HCT116 (cell line): ENCODE results near the gene RBM47. TPM values are rescaled to one million over a fixed set of nuclear protein-coding genes. Genes with fewer than 3 reads are reported as not detected.

Source experiments
- ATAC-seq: fragments of 200-7000 bp; cut with Tn5 transposase; 2 replicates; pipeline ENCODE4 v1.9.1; 2020; ENCODE audit warnings: mild to moderate bottlenecking, moderate library complexity
- BruUV-seq: library from RNA; stranded (reverse); fragments of 400-500 nt; replicated peaks from 2 replicates; lab custom pipeline; 2021; lab: Mats Ljungman, UMichigan
- CTCF ChIA-PET: fragments of 300-600 bp; sonication (Branson Sonifier 250); formaldehyde crosslinking; loops from one replicate; lab custom pipeline; 2021; ENCODE audit warnings: antibody characterized with exemption; lab: Charles Lee
- POLR2A ChIA-PET: fragments of 300-600, 350-600 bp; sonication (Branson Sonifier 250); formaldehyde crosslinking; loops from one replicate; lab custom pipeline; 2021; ENCODE audit warnings: antibody characterized with exemption; lab: Charles Lee
- RAD21 ChIA-PET, 2 experiments: fragments of 300-600 bp; sonication (Branson Sonifier 250); formaldehyde crosslinking; loops; one replicate each; lab custom pipeline; 2023; ENCODE audit warnings: low total read pairs in 2 of 2; ENCODE audit not compliant: uncharacterized antibody in 2 of 2, unreplicated experiment in 2 of 2, low non-redundant PET in 1 of 2; lab: Charles Lee
- DNase-seq: peaks from one replicate; pipeline ENCODE4 v3.0.0-alpha.2; 2010; ENCODE audit warnings: low read depth, low spot score
- H2AFZ ChIP-seq: fragments of 200-600 bp; shearing (Covaris generic), sonication (generic); 2 replicates; pipeline ENCODE4 v1.6.1; 2017; ENCODE audit warnings: low read depth, mixed run types, mixed read lengths, antibody characterized with exemption, low read length; ENCODE audit not compliant: poor library complexity, severe bottlenecking
- H3K27ac ChIP-seq: 2 replicates; pipeline ENCODE4 v1.5.1; 2012; ENCODE audit warnings: low read depth, low read length
- H3K27me3 ChIP-seq: fragments of 200-600 bp; sonication (generic); 2 replicates; pipeline ENCODE4 v1.6.1; 2016; ENCODE audit warnings: mixed run types, low read length, mixed read lengths; ENCODE audit not compliant: insufficient read depth
- H3K36me3 ChIP-seq, 2 experiments: fragments of 200-500 bp in 1 of 2; fragments of 200-600 bp in 1 of 2; sonication (Bioruptor generic) in 1 of 2; sonication (generic) in 1 of 2; 2 replicates each; pipeline versions ENCODE4 v1.5.1 to v1.6.1; 2014 to 2016; ENCODE audit warnings: low read length in 2 of 2, inconsistent platforms in 1 of 2, mixed read lengths in 1 of 2, mixed run types in 1 of 2; ENCODE audit not compliant: insufficient read depth in 2 of 2, control insufficient read depth in 1 of 2
- H3K4me1 ChIP-seq, 2 experiments: fragments of 200-600 bp in 1 of 2; sonication (generic) in 1 of 2; 2 replicates each; pipeline versions ENCODE4 v1.5.1 to v1.6.1; 2012 to 2017; ENCODE audit warnings: low read length in 2 of 2, inconsistent platforms in 1 of 2, mild to moderate bottlenecking in 1 of 2, mixed read lengths in 1 of 2, mixed run types in 1 of 2, moderate library complexity in 1 of 2; ENCODE audit not compliant: insufficient read depth in 2 of 2, control insufficient read depth in 1 of 2
- H3K4me2 ChIP-seq: fragments of 200-600 bp; sonication (generic); 2 replicates; pipeline ENCODE4 v1.6.1; 2017; ENCODE audit warnings: mixed run types, low read length, mixed read lengths
- H3K4me3 ChIP-seq, 2 experiments: fragments of 200-600 bp in 1 of 2; sonication (generic) in 1 of 2; replicated peaks in 1 of 2; 2 replicates each; pipeline ENCODE4 v1.5.1; 2011 to 2016; ENCODE audit warnings: low read length in 2 of 2, control low read depth in 1 of 2, low read depth in 1 of 2, mild to moderate bottlenecking in 1 of 2, mixed read lengths in 1 of 2, mixed run types in 1 of 2
- H3K79me2 ChIP-seq: fragments of 200-600 bp; sonication (generic); 2 replicates; pipeline ENCODE4 v1.6.1; 2017; ENCODE audit warnings: mild to moderate bottlenecking, mixed run types, low read length, moderate library complexity, mixed read lengths; ENCODE audit not compliant: insufficient read depth
- H3K9ac ChIP-seq: fragments of 200-600 bp; sonication (generic); 2 replicates; pipeline ENCODE4 v1.6.1; 2016; ENCODE audit warnings: low read length, mixed read lengths
- H3K9me2 ChIP-seq: fragments of 200-600 bp; sonication (generic), shearing (Covaris generic); 2 replicates; pipeline ENCODE4 v1.6.1; 2017; ENCODE audit warnings: mixed run types, mild to moderate bottlenecking, moderate library complexity; ENCODE audit not compliant: insufficient read depth
- H3K9me3 ChIP-seq, 2 experiments: fragments of 200-500 bp in 1 of 2; fragments of 200-600 bp in 1 of 2; sonication (Bioruptor generic) in 1 of 2; sonication (generic) in 1 of 2; 2 replicates each; pipeline ENCODE4 v1.6.1; 2014 to 2017; ENCODE audit warnings: low read length in 2 of 2, mixed read lengths in 2 of 2, inconsistent platforms in 1 of 2, low read depth in 1 of 2, mild to moderate bottlenecking in 1 of 2, mixed run types in 1 of 2, moderate library complexity in 1 of 2; ENCODE audit not compliant: control insufficient read depth in 1 of 2, insufficient read depth in 1 of 2
- H4K20me1 ChIP-seq: fragments of 200-600 bp; sonication (generic), shearing (Covaris generic); 2 replicates; pipeline ENCODE4 v1.6.1; 2017; ENCODE audit warnings: mixed run types, mild to moderate bottlenecking, moderate library complexity; ENCODE audit not compliant: insufficient read depth
- ATF3 ChIP-seq: IDR thresholded peaks from 2 replicates; pipeline ENCODE4 v1.6.1; 2012
- CBX3 ChIP-seq: IDR thresholded peaks from 2 replicates; pipeline ENCODE4 v1.6.1; 2012; ENCODE audit warnings: low read depth
- CEBPB ChIP-seq: IDR thresholded peaks from 2 replicates; pipeline ENCODE4 v1.6.1; 2012; ENCODE audit warnings: low read depth
- ELF1 ChIP-seq: IDR thresholded peaks from 2 replicates; pipeline ENCODE4 v1.6.1; 2012; ENCODE audit warnings: low read depth, borderline replicate concordance
- EZH2 ChIP-seq: fragments of 200-600 bp; sonication (generic); IDR thresholded peaks from 2 replicates; pipeline ENCODE4 v1.6.1; 2017; ENCODE audit warnings: antibody characterized with exemption, mixed run types
- SRF ChIP-seq: IDR thresholded peaks from 2 replicates; pipeline ENCODE4 v1.6.1; 2012; ENCODE audit warnings: low read depth
- YY1 ChIP-seq: IDR thresholded peaks from 2 replicates; pipeline ENCODE4 v1.6.1; 2011; ENCODE audit warnings: low read length, low read depth, moderate library complexity, mild to moderate bottlenecking; ENCODE audit not compliant: insufficient replicate concordance; ENCODE audit errors: extremely low read depth
- ZBTB33 ChIP-seq: IDR thresholded peaks from 2 replicates; pipeline ENCODE4 v1.6.1; 2011; ENCODE audit warnings: mild to moderate bottlenecking, low read length, moderate library complexity; ENCODE audit not compliant: insufficient replicate concordance; ENCODE audit errors: extremely low read depth
- ZNF274 ChIP-seq: fragments of 200-500 bp; sonication (Bioruptor generic); IDR thresholded peaks from 2 replicates; pipeline ENCODE4 v1.6.1; 2014; ENCODE audit warnings: mild to moderate bottlenecking, low read depth, low read length, inconsistent platforms
- intact Hi-C: fragments of 100-400 bp; cut with micrococcal nuclease; formaldehyde crosslinking; loops from 2 replicates; pipeline ENCODE4 v1.10.0; 2022
- total RNA-seq: library from RNA; stranded (reverse); gene quantifications from one replicate; pipeline ENCODE4 v1.2.1, GENCODE V29; 2021; ENCODE audit not compliant: unreplicated experiment
- TF ChIP-seq, protein P1 (sequence below): IDR thresholded peaks from 2 replicates; pipeline ENCODE4 v1.6.1; 2012
- TF ChIP-seq, protein P2 (sequence below), 3 experiments: fragments of 200-600 bp in 1 of 3; sonication (generic) in 1 of 3; IDR thresholded peaks in 2 of 3; conservative IDR thresholded peaks in 1 of 3; 2 replicates each; pipeline ENCODE4 v1.5.1; 2012 to 2017; ENCODE audit warnings: low read depth in 2 of 3, low read length in 2 of 3, antibody characterized with exemption in 1 of 3, borderline replicate concordance in 1 of 3, control low read depth in 1 of 3, mild to moderate bottlenecking in 1 of 3, mixed read lengths in 1 of 3, mixed run types in 1 of 3, moderate library complexity in 1 of 3; ENCODE audit not compliant: insufficient read depth in 1 of 3

Gene RBM47
- total RNA-seq, 1 experiment from 2014 or later: 22.2 TPM

DNA sequence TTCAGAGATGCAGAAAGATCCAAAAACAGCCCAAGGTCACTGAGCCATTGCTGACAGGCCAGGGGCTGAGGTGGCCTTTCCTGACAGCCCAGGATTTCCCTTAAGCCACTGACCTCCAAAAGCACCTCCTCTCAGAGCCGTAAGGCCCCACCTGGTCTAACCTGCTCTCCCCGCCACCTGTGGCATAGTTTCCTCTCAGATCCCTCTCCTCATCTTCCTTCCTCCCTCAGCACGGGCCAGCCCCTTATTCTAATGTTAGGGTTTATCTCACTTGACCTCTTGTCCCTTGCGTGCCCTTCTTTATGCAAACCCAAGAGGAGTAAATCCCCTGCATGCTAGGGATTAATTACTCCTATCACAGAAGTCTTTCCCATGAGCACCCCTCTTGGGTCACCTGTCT is 113.0 kb downstream of the RBM47 start:
- H3K79me2 ChIP-seq: no peaks in the 10 kb centered on the region
- CTCF ChIA-PET: no interaction called here
- intact Hi-C loops: loop anchor here (10.0 kb wide), 1 partner anchor 462 kb away; the partner anchor contains the start of gene N4BP2
- DNase-seq: no peak
- H4K20me1 ChIP-seq: no peaks in the 10 kb centered on the region
- no peak overlapping the region for H3K4me2 ChIP-seq
- no peak overlapping the region for H3K9ac ChIP-seq
- no peak overlapping the region for H3K27ac ChIP-seq
- no peaks in the 10 kb centered on the region for H3K9me2 ChIP-seq
- H3K36me3 ChIP-seq: no peaks in the 10 kb centered on the region
- no peak overlapping the region for H3K4me3 ChIP-seq
- H3K27me3 ChIP-seq: no peaks in the 10 kb centered on the region
- no peak overlapping the region for H2AFZ ChIP-seq
- TF ChIP-seq SRF: no peak
- TF ChIP-seq EZH2: no peak
- no peak for TF ChIP-seq ELF1
- TF ChIP-seq, protein P1, sequence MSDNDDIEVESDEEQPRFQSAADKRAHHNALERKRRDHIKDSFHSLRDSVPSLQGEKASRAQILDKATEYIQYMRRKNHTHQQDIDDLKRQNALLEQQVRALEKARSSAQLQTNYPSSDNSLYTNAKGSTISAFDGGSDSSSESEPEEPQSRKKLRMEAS: no peak
- no peak for TF ChIP-seq ATF3
- TF ChIP-seq, protein P2, sequence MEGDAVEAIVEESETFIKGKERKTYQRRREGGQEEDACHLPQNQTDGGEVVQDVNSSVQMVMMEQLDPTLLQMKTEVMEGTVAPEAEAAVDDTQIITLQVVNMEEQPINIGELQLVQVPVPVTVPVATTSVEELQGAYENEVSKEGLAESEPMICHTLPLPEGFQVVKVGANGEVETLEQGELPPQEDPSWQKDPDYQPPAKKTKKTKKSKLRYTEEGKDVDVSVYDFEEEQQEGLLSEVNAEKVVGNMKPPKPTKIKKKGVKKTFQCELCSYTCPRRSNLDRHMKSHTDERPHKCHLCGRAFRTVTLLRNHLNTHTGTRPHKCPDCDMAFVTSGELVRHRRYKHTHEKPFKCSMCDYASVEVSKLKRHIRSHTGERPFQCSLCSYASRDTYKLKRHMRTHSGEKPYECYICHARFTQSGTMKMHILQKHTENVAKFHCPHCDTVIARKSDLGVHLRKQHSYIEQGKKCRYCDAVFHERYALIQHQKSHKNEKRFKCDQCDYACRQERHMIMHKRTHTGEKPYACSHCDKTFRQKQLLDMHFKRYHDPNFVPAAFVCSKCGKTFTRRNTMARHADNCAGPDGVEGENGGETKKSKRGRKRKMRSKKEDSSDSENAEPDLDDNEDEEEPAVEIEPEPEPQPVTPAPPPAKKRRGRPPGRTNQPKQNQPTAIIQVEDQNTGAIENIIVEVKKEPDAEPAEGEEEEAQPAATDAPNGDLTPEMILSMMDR (IDR thresholded peaks at IDR 0.05 in 2 of 3, conservative IDR thresholded peaks at IDR 0.05 in 1 of 3; ENCODE audit: borderline replicate concordance in 1 of 3, insufficient read depth in 1 of 3, low read depth in 2 of 3, low read length in 2 of 3): no peak
- no peak for TF ChIP-seq YY1
- TF ChIP-seq CBX3: no peak
- TF ChIP-seq ZBTB33: no peak
- no peak for TF ChIP-seq ZNF274
- TF ChIP-seq CEBPB: no peak
- RAD21 ChIA-PET: no interaction called here
- POLR2A ChIA-PET: no interaction called here
- ATAC-seq: no peak
- H3K4me1 ChIP-seq: peaks cover 13 to 32% of the 10 kb centered on the region in 2 experiments
- no TSS peak for BruUV-seq
- H3K9me3 ChIP-seq: no peaks in the 10 kb centered on the region
